GM21423 (cell line): ENCODE data around the gene AQR.
"Not testable (repeated sequence)": the region's sequence is repeated elsewhere in the genome, so short reads cannot be mapped to it uniquely, and the experiment has no call there.

Experiments used
- ATAC-seq: cut with Tn5 transposase; IDR thresholded peaks from one replicate; pipeline ENCODE4 v1.9.1; 2021; ENCODE audit warnings: mild to moderate bottlenecking, moderate library complexity; ENCODE audit not compliant: unreplicated experiment

AQR gene

GRCh38 chr15:34969340-34970097 lies at the start of gene AQR:
AQR (minus strand) TSS chr15:34969742; CDS start chr15:34969613, 129 bp downstream.
- ATAC-seq, result peak; percentile 95

- ATAC-seq, result no peak
Measured at GRCh38 chr15:35014241-35014640, 44.7 kb upstream of the AQR start.

GRCh38 chr15:35013370-35013769 lies 43.8 kb upstream of the AQR start:
- ATAC-seq, result no peak

GRCh38 chr15:35007397-35007796 lies 37.9 kb upstream of the AQR start:
- no peak for ATAC-seq

- ATAC-seq, result no peak
Measured at GRCh38 chr15:35005933-35006332, 36.4 kb upstream of the AQR start.

GRCh38 chr15:35003928-35004327 lies 34.4 kb upstream of the AQR start:
- no peak for ATAC-seq

- no peak for ATAC-seq
Measured at GRCh38 chr15:35000511-35000910, 31.0 kb upstream of the AQR start.

- ATAC-seq, result no peak
Measured at GRCh38 chr15:34999906-35000305, 30.4 kb upstream of the AQR start.

GRCh38 chr15:34994925-34995324 lies 25.4 kb upstream of the AQR start:
- no peak for ATAC-seq

- peak; percentile 95 for ATAC-seq
Measured at GRCh38 chr15:34993877-34994276, 24.3 kb upstream of the AQR start.

GRCh38 chr15:34993412-34993811 lies 23.9 kb upstream of the AQR start:
- ATAC-seq, result no peak

GRCh38 chr15:34988027-34988902 lies 18.7 kb upstream of the AQR start, which contains the start of gene ZNF770:
ZNF770 (minus strand) TSS chr15:34988287; CDS start chr15:34983434, 4,853 bp downstream.
- peak; percentile 74 for ATAC-seq

GRCh38 chr15:34987609-34988026 lies 18.1 kb upstream of the AQR start:
- ATAC-seq, result no peak

- ATAC-seq, result no peak
Measured at GRCh38 chr15:34986771-34987480, 17.4 kb upstream of the AQR start.

GRCh38 chr15:34986326-34986725 lies 16.8 kb upstream of the AQR start:
- ATAC-seq, result no peak

- ATAC-seq, result no peak
Measured at GRCh38 chr15:34984889-34985630, 15.5 kb upstream of the AQR start.

- no peak for ATAC-seq
Measured at GRCh38 chr15:34976743-34977142, 7.2 kb upstream of the AQR start.

GRCh38 chr15:34976073-34976472 lies 6.5 kb upstream of the AQR start:
- ATAC-seq, result no peak

- ATAC-seq, result no peak
Measured at GRCh38 chr15:34973512-34973911, 4.0 kb upstream of the AQR start.

- not testable (repeated sequence) for ATAC-seq
Measured at GRCh38 chr15:34970098-34970643, 629 bp upstream of the AQR start.
